MM.1S (cell line): ENCODE data around the gene COPZ1.

Experiments used
- CTCF ChIP-seq: fragments of 300-600 bp; sonication (generic); IDR thresholded peaks from 2 replicates; pipeline ENCODE4 v1.5.1; 2016; ENCODE audit warnings: antibody characterized with exemption, low read length, mixed read lengths
- EZH2 ChIP-seq: fragments of 300-600 bp; sonication (generic); optimal IDR thresholded peaks from 2 replicates; pipeline ENCODE3; 2017; ENCODE audit warnings: low read depth, mild to moderate bottlenecking, antibody characterized with exemption, low read length, mixed read lengths

- no peak for TF ChIP-seq CTCF
- no peak for TF ChIP-seq EZH2
Measured at GRCh38 chr12:54338698-54339296, 13.9 kb downstream of the COPZ1 start.
